Epithelial cell of proximal tubule (primary cell): ENCODE data around the gene PTF1A. TPM values are rescaled to one million over a fixed set of nuclear protein-coding genes. Genes with fewer than 3 reads are reported as not detected.
"Not testable (repeated sequence)": the region's sequence is repeated elsewhere in the genome, so short reads cannot be mapped to it uniquely, and the experiment has no call there.

Experiments used
- DNase-seq: peaks from one replicate; pipeline ENCODE4 v3.0.0-alpha.2; 2011; ENCODE audit warnings: low read depth
- H3K4me3 ChIP-seq: 2 replicates; pipeline ENCODE4 v1.5.1; 2011; ENCODE audit warnings: low read depth, mild to moderate bottlenecking, low read length
- CTCF ChIP-seq: conservative IDR thresholded peaks from 2 replicates; pipeline ENCODE4 v1.5.1; 2012; ENCODE audit warnings: low read depth, mild to moderate bottlenecking, low read length
- total RNA-seq: library from RNA; depleted of rRNA; stranded (reverse); fragments of >200 nt; gene quantifications from 2 replicates; pipeline ENCODE4 v1.2.3, GENCODE V29; 2015

Gene PTF1A
- total RNA-seq, 1 donor from 2014 or later = not detected

GRCh38 chr10:23204773-23205172 lies 12.7 kb downstream of the PTF1A start:
- DNase-seq = no peak
- TF ChIP-seq CTCF = no peak
- H3K4me3 ChIP-seq = no peak overlapping the region

- no peak for DNase-seq
- no peak overlapping the region for H3K4me3 ChIP-seq
- no peak for TF ChIP-seq CTCF
These were observed 14.0 kb downstream of the PTF1A start for GRCh38 chr10:23205972-23206642.

GRCh38 chr10:23217471-23217870 lies 25.4 kb downstream of the PTF1A start:
- H3K4me3 ChIP-seq = no peak overlapping the region
- no peak for TF ChIP-seq CTCF
- DNase-seq = no peak

- H3K4me3 ChIP-seq = no peak overlapping the region
- TF ChIP-seq CTCF = no peak
- no peak for DNase-seq
These were observed 38.5 kb downstream of the PTF1A start for GRCh38 chr10:23230582-23230981.

- no peak overlapping the region for H3K4me3 ChIP-seq
- DNase-seq = no peak
- TF ChIP-seq CTCF = no peak
These were observed 45.9 kb downstream of the PTF1A start for GRCh38 chr10:23238015-23238414.

- DNase-seq, H3K4me3 ChIP-seq: not testable (repeated sequence)
These were observed 49.7 kb downstream of the PTF1A start for GRCh38 chr10:23241779-23242178.

Other genes starting within 250 kb of the PTF1A start
- 13.5 and 20.6 TPM in 2 replicates for gene MSRB2, start 96.7 kb upstream of the PTF1A start, total RNA-seq
- gene C10orf67, start 152.5 kb downstream of the PTF1A start, total RNA-seq = 0.40 and 0.43 TPM in 2 replicates
- gene OTUD1, start 246.8 kb downstream of the PTF1A start, total RNA-seq = 4.7 and 6.2 TPM in 2 replicates